ENCODE data around the gene VTI1B. TPM values are rescaled to one million over a fixed set of nuclear protein-coding genes. Genes with fewer than 3 reads are reported as not detected.

VTI1B gene
- total and polyA plus RNA-seq, 2 donors (not counting 3 experiments of a cell fraction or from before 2014, with no cell fraction given): 23.8 to 90.0 TPM

DNA sequence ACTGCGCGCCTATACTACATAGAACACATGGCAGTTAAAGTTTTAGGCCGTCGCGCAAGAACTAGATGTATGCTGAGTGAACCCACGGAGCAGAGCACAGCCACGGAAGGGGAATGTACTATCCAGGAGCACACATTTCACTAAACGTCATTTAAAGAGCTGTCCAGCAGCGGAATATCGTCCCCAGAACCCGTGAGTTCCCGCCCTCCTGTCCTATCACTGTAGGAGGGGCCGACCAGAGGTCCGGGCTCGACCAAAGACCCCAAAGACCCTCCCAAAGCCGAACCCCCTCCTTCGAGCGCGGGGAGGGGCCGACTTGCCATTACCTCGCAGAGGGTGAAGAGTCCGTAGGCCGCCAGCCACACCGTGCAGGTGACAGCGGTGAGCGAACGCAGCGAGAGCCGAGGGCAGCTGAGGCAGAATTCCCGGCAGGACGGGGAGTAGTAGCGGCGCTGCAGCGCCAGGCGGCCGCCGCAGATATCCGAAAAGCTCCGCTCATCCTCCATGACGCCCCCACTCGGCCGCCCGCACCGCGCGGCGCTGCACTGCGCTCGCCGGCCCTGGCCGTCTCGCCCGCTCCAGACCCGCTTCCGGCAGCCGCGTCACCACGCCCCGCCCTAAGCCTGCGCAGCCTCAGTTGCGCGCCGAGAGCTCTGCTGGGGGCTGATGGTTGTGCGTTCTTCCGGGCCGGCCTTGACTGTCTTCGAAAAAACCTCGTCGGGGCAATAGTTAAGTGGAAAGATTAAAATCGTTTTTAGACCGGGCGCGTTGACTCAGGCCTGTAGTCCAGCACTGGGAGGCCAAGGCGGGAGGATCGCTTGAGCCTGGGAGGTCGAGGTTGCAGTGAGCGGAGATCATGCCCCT lies 74.5 kb downstream of the VTI1B start, which contains the start of gene PIGH:
PIGH (minus strand) TSS at position 571 of the 864 bp plus-strand sequence; CDS start at position 506, 65 bp downstream.
- no TSS peak for BruUV-seq (replicated peaks)

More for the DNA sequence above, 74.5 kb downstream of the VTI1B start, which contains the start of gene PIGH:
- intact Hi-C loops (cut with micrococcal nuclease): loop anchor here (1.0 kb wide), 2 partner anchors 19 to 95 kb away; partner anchors contain the start of genes ARG2 and RDH11
- no peaks in the 10 kb centered on the region for H3K9me3 ChIP-seq (replicated peaks; ENCODE audit: control insufficient read depth, insufficient read depth, low read length)
- CTCF ChIA-PET: interaction anchor here (0.6 to 3.2 kb wide), 32 partner anchors 9 to 1241 kb away, joined by 3 to 59 read pairs (median 4); partner anchors contain the start of genes ARG2 and RDH12
- H3K4me3 ChIP-seq (replicated peaks in 1 of 3; ENCODE audit: insufficient read depth in 1 of 3, low read depth in 1 of 3, low read length in 3 of 3): peak within 1 kb of the TSS; percentile 33 to 60 (median 54)
- H3K79me2 ChIP-seq (ENCODE audit: control insufficient read depth, insufficient read depth, low read length): no peaks in the 10 kb centered on the region
- DNase-seq (ENCODE audit: low read depth, low spot score) (peak; percentile 88), FAIRE-seq (peak; percentile 97)
- H3K27me3 ChIP-seq (ENCODE audit: control insufficient read depth in 2 of 2, insufficient read depth in 2 of 2, low read length in 2 of 2): peaks cover 0 to 4% of the 10 kb centered on the region in 2 experiments
- H3K36me3 ChIP-seq (ENCODE audit: control insufficient read depth in 2 of 2, extremely low read depth in 1 of 2, insufficient read depth in 2 of 2, low read length in 2 of 2): no peaks in the 10 kb centered on the region
- no peaks in the 10 kb centered on the region for H3K9me1 ChIP-seq (replicated peaks; ENCODE audit: control insufficient read depth, extremely low read depth, insufficient read depth, low read length)
- dilution Hi-C loops (cut with MboI; ENCODE audit: extremely low pct_ligation_motif_present, low sequenced_read_pairs): no loop called here
- TF ChIP-seq GATA2 (IDR thresholded peaks at IDR 0.05; ENCODE audit: insufficient read depth, insufficient read length, low read depth, low read length) (no peak), CTCF (IDR thresholded peaks at IDR 0.05; ENCODE audit: extremely low read depth in 1 of 2, insufficient read depth in 1 of 2, low read depth in 1 of 2, low read length in 2 of 2) (peak; percentile 41 to 80), POLR2A (IDR thresholded peaks at IDR 0.05; ENCODE audit: low read depth, low read length) (peak; percentile 80), POLR2AphosphoS5 (IDR thresholded peaks at IDR 0.05; ENCODE audit: insufficient read depth, low read depth, low read length) (peak; percentile 82)
- TF ChIP-seq, protein P1, sequence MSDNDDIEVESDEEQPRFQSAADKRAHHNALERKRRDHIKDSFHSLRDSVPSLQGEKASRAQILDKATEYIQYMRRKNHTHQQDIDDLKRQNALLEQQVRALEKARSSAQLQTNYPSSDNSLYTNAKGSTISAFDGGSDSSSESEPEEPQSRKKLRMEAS (IDR thresholded peaks at IDR 0.05; ENCODE audit: insufficient read depth, insufficient read length): no peak
- H3K4me2 ChIP-seq (ENCODE audit: insufficient read depth, low read length): peak within 1 kb of the TSS; percentile 74
- peaks cover 6% of the 10 kb centered on the region for H3K4me1 ChIP-seq (ENCODE audit: control insufficient read depth, extremely low read depth, insufficient read depth, low read length)
- peak within 1 kb of the TSS; percentile 7 for H3K9ac ChIP-seq (replicated peaks; ENCODE audit: extremely low read depth, insufficient read depth, low read length)
- peak within 1 kb of the TSS; percentile 91 for H2AFZ ChIP-seq (ENCODE audit: low read depth, low read length)
- POLR2A ChIA-PET: interaction anchor here (0.6 to 1.4 kb wide), 3 partner anchors 10 to 75 kb away, joined by 3 read pairs; no protein-coding TSS in a partner anchor
- H4K20me1 ChIP-seq (replicated peaks; ENCODE audit: control insufficient read depth, extremely low read depth, insufficient read depth, low read length): no peaks in the 10 kb centered on the region
- H3K27ac ChIP-seq (ENCODE audit: insufficient read depth, low read depth, low read length): no peak within 1 kb of the TSS

Small RNA genes lying within 50 kb of the gene (small RNA-seq; reads per million reads assigned to genes)
- gene AL132640.3 (ENCODE audit: insufficient read depth, insufficient read length, low read depth, low replicate concordance) (not detected), gene RF00019 (ENCODE audit: insufficient read depth, insufficient read length, low read depth, low replicate concordance) (not detected), gene RN7SL369P (ENCODE audit: insufficient read depth, insufficient read length, low read depth, low replicate concordance) (not detected), gene RNA5SP386 (ENCODE audit: insufficient read depth, insufficient read length, low read depth, low replicate concordance) (not detected)

Other genes starting within 250 kb of the VTI1B start
- gene TMEM229B, start 185.9 kb downstream of the VTI1B start, total RNA-seq: 0.28 TPM in 1 of 2 replicates, not detected in the other
- 0.02 and 0.03 TPM in 2 replicates for gene TMEM229B, start 185.9 kb downstream of the VTI1B start, polyA plus RNA-seq
- 0.35 and 0.71 TPM in 2 replicates for gene PLEKHH1, start 141.3 kb downstream of the VTI1B start, total RNA-seq
- gene PLEKHH1, start 141.3 kb downstream of the VTI1B start, polyA plus RNA-seq: 0.17 and 0.18 TPM in 2 replicates
- 9.9 and 12.3 TPM in 2 replicates for gene PIGH, start 74.4 kb downstream of the VTI1B start, total RNA-seq
- gene PIGH, start 74.4 kb downstream of the VTI1B start, polyA plus RNA-seq: 18.0 and 20.2 TPM in 2 replicates
- gene ARG2, start 54.7 kb downstream of the VTI1B start, total RNA-seq: 19.8 and 22.5 TPM in 2 replicates
- gene ARG2, start 54.7 kb downstream of the VTI1B start, polyA plus RNA-seq: 16.6 and 21.6 TPM in 2 replicates
- gene RDH11, start 21.1 kb upstream of the VTI1B start, total RNA-seq: 79.8 and 90.2 TPM in 2 replicates
- gene RDH11, start 21.1 kb upstream of the VTI1B start, polyA plus RNA-seq: 86.2 and 93.2 TPM in 2 replicates
- not detected in 2 replicates for gene RDH12, start 27.3 kb upstream of the VTI1B start, total RNA-seq
- gene RDH12, start 27.3 kb upstream of the VTI1B start, polyA plus RNA-seq: not detected in 2 replicates
- 26.3 and 27.7 TPM in 2 replicates for gene ZFYVE26, start 142.0 kb upstream of the VTI1B start, total RNA-seq
- gene ZFYVE26, start 142.0 kb upstream of the VTI1B start, polyA plus RNA-seq: 13.8 and 15.3 TPM in 2 replicates
- 11.3 and 19.0 TPM in 2 replicates for gene RAD51B, start 145.1 kb upstream of the VTI1B start, total RNA-seq
- 3.9 and 4.0 TPM in 2 replicates for gene RAD51B, start 145.1 kb upstream of the VTI1B start, polyA plus RNA-seq

Data from endothelial cell of umbilical vein (primary cell).